Stomach (tissue), 4 donors: ENCODE measurements around the gene RBMS1.

Source experiments
- EP300 ChIP-seq: sonication (generic); formaldehyde crosslinking; IDR thresholded peaks from one replicate; pipeline ENCODE4 v1.6.1; 2017; ENCODE audit warnings: antibody characterized with exemption
- POLR2A ChIP-seq, 4 donors: fragments of 450-650 bp; IDR thresholded peaks; one replicate each; pipeline ENCODE4 v1.6.1; 2016; ENCODE audit warnings: antibody characterized with exemption in 4 of 4, control low read depth in 2 of 4, mild to moderate bottlenecking in 1 of 4, moderate library complexity in 1 of 4

DNA sequence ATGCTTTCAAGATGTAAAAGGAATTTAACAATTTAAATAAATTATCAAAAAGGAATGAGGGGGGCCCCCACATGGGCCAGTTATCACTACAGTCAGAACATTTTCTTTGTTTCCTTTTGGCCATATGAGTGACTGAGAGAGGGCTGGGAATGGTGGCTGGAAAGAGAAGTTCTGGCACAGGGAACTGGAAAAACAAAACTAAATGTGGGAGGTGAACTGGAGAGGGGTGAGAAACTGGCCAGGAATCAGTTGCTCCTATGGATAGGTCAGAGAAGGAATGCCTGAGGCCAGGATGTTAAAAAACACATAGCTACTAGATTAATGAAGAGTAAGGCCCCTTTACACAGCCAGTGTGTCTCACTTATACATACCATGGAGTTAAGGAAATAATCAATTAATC, 121.0 kb downstream of the RBMS1 start:
- TF ChIP-seq EP300 (no peak), POLR2A (IDR thresholded peaks at IDR 0.05) (no peak)
